GM23248 (cell line): ENCODE data around the gene FEZF2.

ENCODE experiments used
- EZH2 ChIP-seq: fragments of 200-600 bp; sonication (generic); IDR thresholded peaks from 2 replicates; pipeline ENCODE4 v1.6.1; 2018; ENCODE audit warnings: antibody characterized with exemption, mild to moderate bottlenecking; ENCODE audit not compliant: insufficient read depth, poor library complexity, severe bottlenecking
- EZH2phosphoT487 ChIP-seq: fragments of 200-600 bp; sonication (generic); IDR thresholded peaks from 2 replicates; pipeline ENCODE4 v1.6.1; 2018; ENCODE audit warnings: antibody characterized with exemption, moderate library complexity, mild to moderate bottlenecking, low read depth; ENCODE audit not compliant: insufficient read depth

DNA sequence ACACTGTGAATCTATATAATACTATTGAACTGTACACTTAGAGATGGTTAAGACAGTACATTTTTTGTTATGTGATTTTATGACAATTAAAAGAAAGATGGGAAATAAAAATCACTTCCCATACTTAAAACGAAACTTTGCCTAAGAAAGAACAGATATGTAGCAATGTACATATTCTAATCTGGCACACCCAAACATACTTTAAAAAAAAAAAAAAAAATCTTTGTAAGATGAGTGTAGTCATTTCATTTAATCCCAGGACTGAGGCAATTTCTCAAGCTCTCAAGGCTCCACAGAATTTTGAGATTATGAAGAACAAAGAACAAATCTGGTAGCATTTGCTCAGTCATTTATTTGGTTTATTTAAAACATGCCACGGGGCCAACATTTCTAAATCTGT is 40.3 kb upstream of the FEZF2 start:
- TF ChIP-seq EZH2phosphoT487 (no peak), EZH2 (no peak)
